ENCODE measurements around the gene RAB33A.
A peak's percentile ranks its signal among the peaks of the same experiment; 100 is the strongest.

- peak; percentile 23; the same call in 1 of the 2 replicates for TF ChIP-seq GATA2 (IDR thresholded peaks at IDR 0.05; ENCODE audit: low read depth, low read length)
- TF ChIP-seq GATA3 (IDR thresholded peaks at IDR 0.05; ENCODE audit: low read depth, low read length) = no peak
These were observed 46.5 kb upstream of the RAB33A start for GRCh38 chrX:130125091-130125874.
